ENCODE data around the gene IMMP2L.

GRCh38 chr7:110721395-110721794 lies 840.9 kb downstream of the IMMP2L start:
- TF ChIP-seq, protein P1, sequence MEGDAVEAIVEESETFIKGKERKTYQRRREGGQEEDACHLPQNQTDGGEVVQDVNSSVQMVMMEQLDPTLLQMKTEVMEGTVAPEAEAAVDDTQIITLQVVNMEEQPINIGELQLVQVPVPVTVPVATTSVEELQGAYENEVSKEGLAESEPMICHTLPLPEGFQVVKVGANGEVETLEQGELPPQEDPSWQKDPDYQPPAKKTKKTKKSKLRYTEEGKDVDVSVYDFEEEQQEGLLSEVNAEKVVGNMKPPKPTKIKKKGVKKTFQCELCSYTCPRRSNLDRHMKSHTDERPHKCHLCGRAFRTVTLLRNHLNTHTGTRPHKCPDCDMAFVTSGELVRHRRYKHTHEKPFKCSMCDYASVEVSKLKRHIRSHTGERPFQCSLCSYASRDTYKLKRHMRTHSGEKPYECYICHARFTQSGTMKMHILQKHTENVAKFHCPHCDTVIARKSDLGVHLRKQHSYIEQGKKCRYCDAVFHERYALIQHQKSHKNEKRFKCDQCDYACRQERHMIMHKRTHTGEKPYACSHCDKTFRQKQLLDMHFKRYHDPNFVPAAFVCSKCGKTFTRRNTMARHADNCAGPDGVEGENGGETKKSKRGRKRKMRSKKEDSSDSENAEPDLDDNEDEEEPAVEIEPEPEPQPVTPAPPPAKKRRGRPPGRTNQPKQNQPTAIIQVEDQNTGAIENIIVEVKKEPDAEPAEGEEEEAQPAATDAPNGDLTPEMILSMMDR (IDR thresholded peaks at IDR 0.05), result no peak
- TF ChIP-seq EP300 (IDR thresholded peaks at IDR 0.05), result no peak
- no peak for TF ChIP-seq POLR2A (IDR thresholded peaks at IDR 0.05)
